CD8-positive, alpha-beta memory T cell (primary cell): ENCODE data around the gene TMEM179. TPM values are rescaled to one million over a fixed set of nuclear protein-coding genes. Genes with fewer than 3 reads are reported as not detected.
A peak's percentile ranks its signal among the peaks of the same experiment; 100 is the strongest.

ENCODE experiments used
- CTCF ChIA-PET: fragments of 350-600 bp; sonication (Branson Sonifier 250); formaldehyde crosslinking; loops from one replicate; lab custom pipeline; 2021; ENCODE audit warnings: antibody characterized with exemption; lab: Charles Lee
- POLR2A ChIA-PET: fragments of 350-600 bp; sonication (Branson Sonifier 250); formaldehyde crosslinking; loops from one replicate; lab custom pipeline; 2021; ENCODE audit warnings: antibody characterized with exemption; lab: Charles Lee
- DNase-seq, 5 donors: peaks; one replicate each; pipeline versions ENCODE4 v3.0.0 to v3.0.0-alpha.2; 2020 to 2022; ENCODE audit warnings: mixed read lengths in 1 of 5
- H3K27ac ChIP-seq: one replicate; pipeline ENCODE4 v1.7.0; 2013; ENCODE audit warnings: low read depth, mild to moderate bottlenecking, low read length, moderate library complexity
- H3K27me3 ChIP-seq: 2 replicates; pipeline ENCODE4 v1.7.0; 2013; ENCODE audit warnings: low read length, mild to moderate bottlenecking; ENCODE audit not compliant: insufficient read depth, poor library complexity, severe bottlenecking
- H3K36me3 ChIP-seq: 2 replicates; pipeline ENCODE4 v1.7.0; 2013; ENCODE audit warnings: mild to moderate bottlenecking, low read length, moderate library complexity; ENCODE audit not compliant: insufficient read depth
- H3K4me1 ChIP-seq: 2 replicates; pipeline ENCODE4 v1.7.0; 2013; ENCODE audit warnings: mild to moderate bottlenecking, low read length, moderate library complexity; ENCODE audit not compliant: insufficient read depth
- H3K4me3 ChIP-seq: 2 replicates; pipeline ENCODE4 v1.7.0; 2013; ENCODE audit warnings: mild to moderate bottlenecking, low read length
- H3K9me3 ChIP-seq: 2 replicates; pipeline ENCODE4 v1.7.0; 2013; ENCODE audit warnings: mild to moderate bottlenecking, low read length
- H3K27ac Mint-ChIP-seq, 8 donors: one replicate each; pipeline ENCODE4 v1.8.0; 2020 to 2021; ENCODE audit warnings: mixed read lengths in 8 of 8, mild to moderate bottlenecking in 6 of 8, inconsistent platforms in 3 of 8, moderate library complexity in 3 of 8
- H3K27me3 Mint-ChIP-seq, 2 donors: one replicate each; pipeline ENCODE4 v1.8.0; 2020 to 2021; ENCODE audit warnings: mixed read lengths in 2 of 2, mild to moderate bottlenecking in 1 of 2, moderate library complexity in 1 of 2
- H3K36me3 Mint-ChIP-seq, 3 donors: one replicate each; pipeline ENCODE4 v1.8.0; 2020 to 2021; ENCODE audit warnings: mixed read lengths in 3 of 3, inconsistent platforms in 1 of 3, mild to moderate bottlenecking in 1 of 3
- H3K4me1 Mint-ChIP-seq, 3 donors: one replicate each; pipeline ENCODE4 v1.8.0; 2020 to 2021; ENCODE audit warnings: mixed read lengths in 3 of 3, inconsistent platforms in 1 of 3, mild to moderate bottlenecking in 1 of 3
- H3K4me3 Mint-ChIP-seq, 7 donors: one replicate each; pipeline ENCODE4 v1.8.0; 2020 to 2021; ENCODE audit warnings: mixed read lengths in 7 of 7, mild to moderate bottlenecking in 6 of 7, moderate library complexity in 4 of 7, inconsistent platforms in 2 of 7
- H3K9me3 Mint-ChIP-seq, 5 donors: one replicate each; pipeline ENCODE4 v1.8.0; 2020 to 2022; ENCODE audit warnings: mixed read lengths in 5 of 5, mild to moderate bottlenecking in 3 of 5, moderate library complexity in 2 of 5, inconsistent platforms in 1 of 5
- polyA plus RNA-seq: library from polyadenylated mRNA; unstranded; fragments of 300-500 nt; fragmentation: Illumina TruSeq; gene quantifications from one replicate; pipeline ENCODE4 v1.2.3, GENCODE V29; 2021
- total RNA-seq, 2 experiments: library from RNA; stranded (reverse); gene quantifications; one replicate each; pipeline ENCODE4 v1.2.3, GENCODE V29; 2021

TMEM179 gene
- total and polyA plus RNA-seq, 3 experiments from 2014 or later, result 0.31 TPM; not detected in 2

- POLR2A ChIA-PET, result no interaction called here
- no peaks in the 10 kb centered on the region for H3K9me3 Mint-ChIP-seq
Observed at GRCh38 chr14:104548802-104549535, 55.6 kb downstream of the TMEM179 start.

DNA sequence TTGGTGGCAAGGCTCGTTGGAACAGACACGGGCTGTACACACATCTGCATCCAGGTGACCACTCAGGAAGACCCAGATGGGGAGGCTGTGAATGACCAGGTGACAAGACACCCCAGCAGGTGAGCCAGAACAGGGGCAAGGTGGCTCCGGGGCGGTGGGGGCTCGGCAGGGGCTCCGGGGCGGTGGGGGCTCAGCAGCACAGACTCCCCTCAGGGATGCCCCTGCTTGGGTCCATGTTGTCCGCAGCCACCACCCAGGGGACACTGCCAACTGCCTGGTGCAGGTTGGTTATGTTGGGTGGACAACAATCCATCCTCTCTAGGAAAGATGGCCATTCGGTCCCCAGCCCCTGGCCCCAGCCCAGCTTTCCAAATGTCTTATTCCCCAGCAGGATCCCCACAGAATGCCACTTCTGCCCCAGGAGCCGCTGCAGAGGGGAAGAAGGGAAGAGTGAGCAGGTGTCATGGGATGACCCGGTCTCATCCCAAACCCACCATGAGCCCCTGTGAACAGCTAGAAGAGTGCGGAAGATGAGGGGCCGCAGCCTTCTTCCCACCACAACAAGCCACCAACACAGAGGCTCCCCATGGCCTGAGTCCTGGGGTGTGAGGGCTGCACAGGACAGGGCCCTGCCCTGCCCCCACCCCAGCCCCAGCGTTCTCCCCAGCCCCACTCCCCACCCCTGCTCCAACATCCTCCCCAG lies 56.4 kb downstream of the TMEM179 start:
- no peak overlapping the region for H3K4me3 ChIP-seq
- no peaks in the 10 kb centered on the region for H3K27me3 ChIP-seq
- ChIA-PET CTCF (no interaction called here), POLR2A (no interaction called here)
- H3K4me1 ChIP-seq, result no peaks in the 10 kb centered on the region
- no peaks in the 10 kb centered on the region for H3K36me3 ChIP-seq
- Mint-ChIP-seq H3K4me1 (no peaks in the 10 kb centered on the region), H3K9me3 (no peaks in the 10 kb centered on the region), H3K27ac (no peak overlapping the region), H3K4me3 (no peak overlapping the region), H3K27me3 (peaks cover 18 to 46% of the 10 kb centered on the region in 2 donors), H3K36me3 (no peaks in the 10 kb centered on the region)
- H3K27ac ChIP-seq, result no peak overlapping the region
- no peaks in the 10 kb centered on the region for H3K9me3 ChIP-seq
- no peak for DNase-seq

More at GRCh38 chr14:104548802-104549535, 55.6 kb downstream of the TMEM179 start:
- CTCF ChIA-PET, result no interaction called here
- no peaks in the 10 kb centered on the region for H3K4me1 ChIP-seq
- Mint-ChIP-seq H3K27me3 (peaks cover 14 to 38% of the 10 kb centered on the region in 2 donors), H3K27ac (no peak overlapping the region), H3K4me1 (no peaks in the 10 kb centered on the region), H3K4me3 (no peak overlapping the region), H3K36me3 (no peaks in the 10 kb centered on the region)
- H3K27me3 ChIP-seq, result no peaks in the 10 kb centered on the region
- no peaks in the 10 kb centered on the region for H3K9me3 ChIP-seq
- no peak overlapping the region for H3K27ac ChIP-seq
- H3K36me3 ChIP-seq, result no peaks in the 10 kb centered on the region
- peak in 1 of 5 donors; percentile 39 for DNase-seq
- no peak overlapping the region for H3K4me3 ChIP-seq

- Histone ChIP-seq H3K27ac (no peak overlapping the region), H3K36me3 (no peaks in the 10 kb centered on the region), H3K9me3 (no peaks in the 10 kb centered on the region), H3K27me3 (no peaks in the 10 kb centered on the region), H3K4me1 (no peaks in the 10 kb centered on the region), H3K4me3 (no peak overlapping the region)
- CTCF ChIA-PET, result interaction anchor here (1.3 kb wide), 1 partner anchor 17 kb away, joined by 4 read pairs; no protein-coding TSS in a partner anchor
- Mint-ChIP-seq H3K27ac (no peak overlapping the region), H3K9me3 (no peaks in the 10 kb centered on the region), H3K4me1 (no peaks in the 10 kb centered on the region), H3K36me3 (no peaks in the 10 kb centered on the region), H3K4me3 (no peak overlapping the region), H3K27me3 (peaks cover 20 to 48% of the 10 kb centered on the region in 2 donors)
- POLR2A ChIA-PET, result no interaction called here
- DNase-seq, result no peak
Observed at GRCh38 chr14:104547310-104547997, 57.1 kb downstream of the TMEM179 start.

- no peaks in the 10 kb centered on the region for H3K36me3 ChIP-seq
- ChIA-PET POLR2A (no interaction called here), CTCF (interaction anchor here (1.3 kb wide), 1 partner anchor 18 kb away, joined by 4 read pairs; no protein-coding TSS in a partner anchor)
- H3K9me3 ChIP-seq, result no peaks in the 10 kb centered on the region
- Mint-ChIP-seq H3K27me3 (peaks cover 22 to 52% of the 10 kb centered on the region in 2 donors), H3K27ac (no peak overlapping the region), H3K36me3 (no peaks in the 10 kb centered on the region), H3K9me3 (no peaks in the 10 kb centered on the region), H3K4me1 (no peaks in the 10 kb centered on the region), H3K4me3 (no peak overlapping the region)
- no peaks in the 10 kb centered on the region for H3K4me1 ChIP-seq
- DNase-seq, result no peak
- no peaks in the 10 kb centered on the region for H3K27me3 ChIP-seq
- no peak overlapping the region for H3K4me3 ChIP-seq
- H3K27ac ChIP-seq, result no peak overlapping the region
Observed at GRCh38 chr14:104546591-104547309, 57.8 kb downstream of the TMEM179 start.

DNA sequence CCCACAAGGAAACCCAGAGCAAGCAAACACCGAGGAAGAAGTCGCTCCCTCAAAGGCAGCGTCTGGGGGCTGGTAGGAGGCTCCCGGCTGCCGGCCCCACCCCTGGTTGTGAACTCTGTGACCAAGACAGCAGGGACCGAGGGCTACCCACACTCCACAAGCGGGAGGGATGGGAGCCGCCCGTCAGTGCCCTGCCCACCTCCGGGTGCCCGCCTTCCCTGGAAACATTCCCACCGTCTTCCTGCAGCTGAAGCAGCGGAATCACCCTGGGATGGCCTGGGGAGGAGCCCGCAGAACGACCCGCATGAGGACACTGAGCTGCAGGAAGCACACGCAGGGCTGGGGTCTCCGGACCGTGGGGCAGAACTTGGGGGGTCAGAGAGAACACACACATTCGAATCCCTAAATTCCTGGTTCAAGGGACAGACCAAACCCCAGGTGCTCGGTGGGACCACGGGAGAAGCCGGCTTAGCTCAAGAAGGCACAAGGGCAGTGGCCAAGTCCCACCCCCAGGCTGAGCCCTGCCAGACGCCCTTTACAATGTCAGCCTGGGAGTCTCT lies 58.5 kb downstream of the TMEM179 start:
- Histone ChIP-seq H3K4me3 (no peak overlapping the region), H3K27ac (no peak overlapping the region), H3K27me3 (no peaks in the 10 kb centered on the region), H3K4me1 (no peaks in the 10 kb centered on the region), H3K9me3 (no peaks in the 10 kb centered on the region), H3K36me3 (no peaks in the 10 kb centered on the region)
- CTCF ChIA-PET, result interaction anchor here (1.3 kb wide), 1 partner anchor 18 kb away, joined by 4 read pairs; no protein-coding TSS in a partner anchor
- POLR2A ChIA-PET, result no interaction called here
- H3K36me3 Mint-ChIP-seq, result no peaks in the 10 kb centered on the region
- no peak overlapping the region for H3K4me3 Mint-ChIP-seq
- no peak overlapping the region for H3K27ac Mint-ChIP-seq
- H3K9me3 Mint-ChIP-seq, result no peaks in the 10 kb centered on the region
- peak in 1 of 5 donors; percentile 38 for DNase-seq
- H3K4me1 Mint-ChIP-seq, result no peaks in the 10 kb centered on the region
- peaks cover 22 to 57% of the 10 kb centered on the region in 2 donors for H3K27me3 Mint-ChIP-seq

DNA sequence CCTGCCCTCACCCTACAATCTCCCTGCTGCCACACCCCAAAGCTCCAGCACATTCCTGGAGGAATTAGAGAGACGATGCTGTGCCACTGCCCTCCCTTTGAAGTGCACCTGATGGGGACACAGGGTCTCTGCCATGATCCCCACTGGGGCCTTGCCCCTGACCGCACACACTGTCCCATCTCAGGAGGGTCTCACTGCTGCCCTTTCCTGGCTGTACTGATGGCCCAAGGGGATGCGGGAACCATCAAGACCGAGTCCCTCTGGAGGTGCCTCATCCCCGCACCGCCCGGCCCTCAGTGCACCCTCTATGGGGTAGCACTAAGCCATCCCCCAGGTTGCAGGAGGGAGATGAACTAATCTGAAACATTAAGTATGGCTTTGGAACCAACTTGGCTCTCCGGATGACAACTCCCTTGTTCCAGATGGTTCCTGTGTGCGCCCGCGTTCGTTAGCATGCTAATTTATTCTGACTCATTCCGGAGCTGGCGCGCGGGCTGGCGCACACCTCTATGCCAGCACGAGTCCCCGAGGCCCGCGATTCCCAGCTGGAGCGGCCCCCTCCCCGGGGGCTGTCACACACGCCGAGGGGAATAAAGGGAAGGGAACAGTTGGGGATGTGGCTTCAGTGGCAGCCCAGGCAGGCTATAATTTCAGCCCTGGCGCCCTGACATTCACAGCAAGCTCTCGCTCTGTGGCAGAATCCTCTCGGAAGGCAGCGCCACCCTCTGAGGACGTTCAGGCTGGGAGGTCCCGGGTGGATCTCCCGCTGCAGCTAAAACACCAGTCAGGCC lies 59.2 kb downstream of the TMEM179 start:
- no peak overlapping the region for H3K4me3 Mint-ChIP-seq
- DNase-seq, result peak in 1 of 5 donors; percentile 26
- H3K36me3 Mint-ChIP-seq, result no peaks in the 10 kb centered on the region
- H3K4me3 ChIP-seq, result no peak overlapping the region
- H3K27me3 ChIP-seq, result no peaks in the 10 kb centered on the region
- CTCF ChIA-PET, result no interaction called here
- peaks cover 24 to 57% of the 10 kb centered on the region in 2 donors for H3K27me3 Mint-ChIP-seq
- no peak overlapping the region for H3K27ac Mint-ChIP-seq
- H3K9me3 ChIP-seq, result no peaks in the 10 kb centered on the region
- no peaks in the 10 kb centered on the region for H3K9me3 Mint-ChIP-seq
- H3K4me1 ChIP-seq, result no peaks in the 10 kb centered on the region
- H3K4me1 Mint-ChIP-seq, result no peaks in the 10 kb centered on the region
- H3K27ac ChIP-seq, result no peak overlapping the region
- no peaks in the 10 kb centered on the region for H3K36me3 ChIP-seq
- POLR2A ChIA-PET, result no interaction called here

DNA sequence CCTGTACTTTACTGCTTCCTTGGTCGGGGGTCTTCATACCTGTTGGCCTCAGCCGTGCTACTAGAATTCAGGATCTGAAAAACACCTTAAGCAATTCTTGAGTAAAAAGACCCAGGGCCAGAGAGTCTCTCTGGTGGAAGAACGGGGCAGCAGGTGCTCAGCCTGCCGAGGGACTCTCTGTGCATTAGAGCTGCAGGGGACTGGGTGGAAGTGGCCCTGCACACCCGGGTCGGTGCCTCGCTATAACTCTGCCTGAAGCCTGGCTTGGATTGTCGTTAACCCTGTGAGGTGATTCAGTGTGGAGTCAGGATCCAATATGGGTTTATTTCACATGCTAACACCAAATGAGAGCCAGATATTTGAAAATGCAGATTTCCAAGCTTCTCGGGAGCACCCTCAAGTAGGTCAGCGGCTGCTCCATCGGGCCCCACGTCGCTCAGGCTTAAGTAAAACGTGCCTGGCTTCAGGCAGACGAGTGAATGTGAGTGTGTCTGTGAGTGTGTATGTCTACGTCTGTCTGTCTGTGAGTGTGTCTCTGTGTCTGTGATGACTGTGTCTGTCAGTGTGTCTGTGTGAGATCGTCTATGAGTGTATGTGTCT lies 60.1 kb downstream of the TMEM179 start:
- Mint-ChIP-seq H3K4me3 (no peak overlapping the region), H3K27ac (peak overlapping the region in 2 of 8 donors; percentile 0 to 13), H3K4me1 (no peaks in the 10 kb centered on the region), H3K9me3 (no peaks in the 10 kb centered on the region), H3K27me3 (peaks cover 21 to 55% of the 10 kb centered on the region in 2 donors), H3K36me3 (no peaks in the 10 kb centered on the region)
- CTCF ChIA-PET, result no interaction called here
- Histone ChIP-seq H3K27me3 (no peaks in the 10 kb centered on the region), H3K27ac (no peak overlapping the region), H3K4me1 (no peaks in the 10 kb centered on the region), H3K36me3 (no peaks in the 10 kb centered on the region), H3K4me3 (no peak overlapping the region), H3K9me3 (no peaks in the 10 kb centered on the region)
- DNase-seq, result no peak
- POLR2A ChIA-PET, result no interaction called here
